ENCODE results near the gene C10orf53. TPM values are rescaled to one million over a fixed set of nuclear protein-coding genes. Genes with fewer than 3 reads are reported as not detected.

The C10orf53 gene
- total and polyA plus RNA-seq, 10 of the 15 experiments (the other 5 are each of a cell fraction or from before 2014, with no cell fraction given): not detected

GRCh38 chr10:49651917-49652316 is 27.5 kb upstream of the C10orf53 start:
- 0% methylated on average over 2 of the region's 2 CpGs for WGBS (ENCODE audit: insufficient coverage, insufficient replicate concordance, low lambda C conversion rate, missing lambda C conversion rate)
- FAIRE-seq: no peak
- Histone ChIP-seq H3K4me3 (no peak overlapping the region), H3K79me2 (ENCODE audit: control insufficient read depth, insufficient read depth, low read length) (no peaks in the 10 kb centered on the region), H3K4me1 (ENCODE audit: control insufficient read depth, insufficient read depth, low read length) (no peaks in the 10 kb centered on the region), H3K27ac (ENCODE audit: control insufficient read depth, insufficient read depth) (no peak overlapping the region), H2AFZ (ENCODE audit: control insufficient read depth, low read depth, low read length) (no peak overlapping the region), H3K36me3 (ENCODE audit: control insufficient read depth in 2 of 2, insufficient read depth in 2 of 2, low read length in 1 of 2) (no peaks in the 10 kb centered on the region), H3K9me3 (replicated peaks; ENCODE audit: control insufficient read depth, insufficient read depth, low read length) (no peaks in the 10 kb centered on the region), H3K27me3 (replicated peaks in 1 of 2; ENCODE audit: control insufficient read depth in 2 of 2, insufficient read depth in 2 of 2, low read length in 1 of 2) (no peaks in the 10 kb centered on the region), H3K9ac (ENCODE audit: control insufficient read depth, insufficient read depth, low read length) (no peak overlapping the region), H4K20me1 (ENCODE audit: control insufficient read depth, insufficient read depth) (no peaks in the 10 kb centered on the region), H3K4me2 (ENCODE audit: control insufficient read depth, insufficient read depth) (no peak overlapping the region)
- intact Hi-C loops (cut with micrococcal nuclease; ENCODE audit: unreplicated experiment) (no loop called here), in situ Hi-C loops (cut with MboI) (no loop called here)
- ChIA-PET POLR2A (no interaction called here), CTCF (no interaction called here), RAD21 (ENCODE audit: unreplicated experiment) (no interaction called here), SMC1A (ENCODE audit: uncharacterized antibody, unreplicated experiment) (no interaction called here)
- DNase-seq (ENCODE audit: low read depth, low spot score): no peak
- TF ChIP-seq EP300 (IDR thresholded peaks at IDR 0.05; ENCODE audit: borderline replicate concordance in 1 of 2, control insufficient read depth in 1 of 2, low read depth in 2 of 2, low read length in 2 of 2) (no peak), MXI1 (IDR thresholded peaks at IDR 0.05; ENCODE audit: low read depth, low read length) (no peak), CHD4 (IDR thresholded peaks at IDR 0.05) (no peak)
- no peak for ATAC-seq
- BruUV-seq (replicated peaks): no TSS peak

DNA sequence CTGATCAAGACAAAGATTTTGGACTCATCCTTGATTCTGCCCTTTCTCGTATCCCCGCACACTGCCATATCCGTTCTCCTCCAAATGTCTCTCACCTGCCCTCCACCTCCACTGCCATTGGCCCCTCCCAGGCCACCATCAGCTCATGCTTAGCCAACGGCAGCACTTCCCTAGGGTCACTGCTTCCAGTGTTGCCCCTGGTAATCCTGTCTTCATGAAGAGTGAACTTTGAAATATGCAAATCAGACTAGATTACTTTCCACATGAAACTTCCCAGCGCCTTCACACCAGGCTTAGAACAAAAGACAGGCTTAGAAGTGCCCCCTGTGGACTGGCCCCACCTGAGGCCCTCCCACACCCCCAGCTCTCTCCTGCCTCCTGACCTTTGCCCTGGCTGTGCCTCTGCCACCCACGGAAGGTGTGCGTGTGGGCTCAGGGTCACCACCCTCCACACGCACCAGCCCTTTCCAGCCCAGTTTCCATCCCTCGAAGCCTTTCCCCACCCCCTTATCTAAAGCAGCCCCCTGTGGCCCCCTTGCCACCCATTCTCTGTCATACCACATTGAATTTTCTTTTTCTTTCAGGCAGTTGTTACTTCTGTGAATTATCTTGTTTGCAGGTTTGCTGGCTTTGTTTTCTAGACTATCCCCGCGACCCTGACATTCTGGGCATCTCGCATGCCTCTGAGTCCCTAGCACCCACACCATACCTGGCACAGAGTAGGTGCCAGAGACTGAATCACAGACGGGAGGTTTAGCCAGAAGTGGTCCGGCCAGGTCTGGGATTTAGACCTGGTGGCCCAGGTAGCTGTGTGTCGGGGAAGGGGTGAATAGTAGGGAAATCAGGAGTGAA is 26.8 kb upstream of the C10orf53 start:
- BruUV-seq (replicated peaks): no TSS peak

More for the DNA sequence above, 26.8 kb upstream of the C10orf53 start:
- SMC1A ChIA-PET (ENCODE audit: uncharacterized antibody, unreplicated experiment): no interaction called here
- ATAC-seq (no peak), FAIRE-seq (no peak), DNase-seq (ENCODE audit: low read depth, low spot score) (no peak)
- CTCF ChIA-PET: no interaction called here
- Histone ChIP-seq H3K27ac (ENCODE audit: control insufficient read depth, insufficient read depth) (no peak overlapping the region), H3K9me3 (replicated peaks; ENCODE audit: control insufficient read depth, insufficient read depth, low read length) (no peaks in the 10 kb centered on the region), H3K79me2 (ENCODE audit: control insufficient read depth, insufficient read depth, low read length) (no peaks in the 10 kb centered on the region), H3K27me3 (replicated peaks in 1 of 2; ENCODE audit: control insufficient read depth in 2 of 2, insufficient read depth in 2 of 2, low read length in 1 of 2) (no peaks in the 10 kb centered on the region), H3K9ac (ENCODE audit: control insufficient read depth, insufficient read depth, low read length) (no peak overlapping the region), H4K20me1 (ENCODE audit: control insufficient read depth, insufficient read depth) (no peaks in the 10 kb centered on the region), H3K4me2 (ENCODE audit: control insufficient read depth, insufficient read depth) (no peak overlapping the region), H3K36me3 (ENCODE audit: control insufficient read depth in 2 of 2, insufficient read depth in 2 of 2, low read length in 1 of 2) (no peaks in the 10 kb centered on the region), H3K4me3 (no peak overlapping the region), H2AFZ (ENCODE audit: control insufficient read depth, low read depth, low read length) (no peak overlapping the region), H3K4me1 (ENCODE audit: control insufficient read depth, insufficient read depth, low read length) (no peaks in the 10 kb centered on the region)
- TF ChIP-seq NR2F1 (conservative IDR thresholded peaks at IDR 0.05): 0 out of 2 replicates have a peak, but pooled peaks have one; percentile 7
- TF ChIP-seq POLR2A (IDR thresholded peaks at IDR 0.05; ENCODE audit: low read depth, low read length): no peak
- 48% methylated on average over 15 of the region's 15 CpGs for WGBS (ENCODE audit: insufficient coverage, insufficient replicate concordance, low lambda C conversion rate, missing lambda C conversion rate)
- intact Hi-C loops (cut with micrococcal nuclease; ENCODE audit: unreplicated experiment) (no loop called here), in situ Hi-C loops (cut with MboI) (no loop called here)
- POLR2A ChIA-PET: no interaction called here
- RAD21 ChIA-PET (ENCODE audit: unreplicated experiment): no interaction called here

Measured in GM12878 (cell line).